Transverse colon (tissue), 4 donors: ENCODE measurements around the gene HMGCL. TPM values are rescaled to one million over a fixed set of nuclear protein-coding genes. Genes with fewer than 3 reads are reported as not detected.

Experiments used
- DNase-seq: peaks from one replicate; pipeline ENCODE4 v3.0.0-alpha.2; 2019
- H3K27ac ChIP-seq, 4 donors: fragments of 200-600 bp; sonication (generic); 2 replicates each; pipeline ENCODE4 v1.5.1; 2016 to 2018; ENCODE audit warnings: inconsistent platforms in 4 of 4
- H3K27me3 ChIP-seq: fragments of 200-600 bp; sonication (generic); 2 replicates; pipeline ENCODE4 v1.5.1; 2017; ENCODE audit warnings: inconsistent platforms
- H3K36me3 ChIP-seq, 4 donors: fragments of 200-600 bp; sonication (generic); 2 replicates each; pipeline ENCODE4 v1.5.1; 2017 to 2019; ENCODE audit warnings: inconsistent platforms in 4 of 4
- H3K4me1 ChIP-seq, 4 donors: fragments of 200-600 bp; sonication (generic); 2 replicates each; pipeline ENCODE4 v1.5.1; 2017 to 2020; ENCODE audit warnings: inconsistent platforms in 4 of 4
- H3K4me3 ChIP-seq, 4 donors: fragments of 200-600 bp; sonication (generic); 1 replicate in 1 of 4; 2 replicates in 3 of 4; pipeline versions ENCODE4 v1.5.1 to v1.6.1; 2017 to 2019; ENCODE audit warnings: inconsistent platforms in 4 of 4
- H3K9me3 ChIP-seq, 2 donors: fragments of 200-600 bp; sonication (generic); 2 replicates each; pipeline ENCODE4 v1.5.1; 2017 to 2019; ENCODE audit warnings: inconsistent platforms in 2 of 2
- EP300 ChIP-seq: sonication (generic); formaldehyde crosslinking; IDR thresholded peaks from one replicate; pipeline ENCODE4 v1.6.1; 2017; ENCODE audit warnings: antibody characterized with exemption, low read depth
- POLR2A ChIP-seq: fragments of 450-650 bp; IDR thresholded peaks from one replicate; pipeline ENCODE4 v1.6.1; 2016; ENCODE audit warnings: antibody characterized with exemption, mild to moderate bottlenecking, moderate library complexity
- POLR2AphosphoS5 ChIP-seq, 3 donors: sonication (generic); formaldehyde crosslinking; IDR thresholded peaks; one replicate each; pipeline ENCODE4 v1.6.1; 2016; ENCODE audit warnings: antibody characterized with exemption in 3 of 3
- WGBS, 2 donors: methylation state at CpG; one replicate each; pipeline ENCODE4 v1.1.5; 2018; ENCODE audit warnings: low coverage in 1 of 2; 5-methylcytosine and 5-hydroxymethylcytosine counted together
- in situ Hi-C, 4 donors: fragments of 200-750 bp; cut with MboI; loops; one replicate each; pipeline versions ENCODE4 v1.15.0 to v1.15.1; 2017; ENCODE audit warnings: low sequenced_read_pairs in 3 of 4, low pct_ligation_motif_present in 1 of 4, low pct_unique_long_range_greater_than_20kb in 1 of 4
- intact Hi-C: fragments of 100-400 bp; cut with DNase I; formaldehyde crosslinking; loops from one replicate; pipeline ENCODE4 v1.15.1; 2023; ENCODE audit warnings: low total_unique reads
- total RNA-seq, 4 donors: library from RNA; depleted of rRNA; stranded (reverse); fragments of >200 nt; gene quantifications; one replicate each; pipeline ENCODE4 v1.1.0, GENCODE V29; 2016
- TF ChIP-seq, protein P1 (sequence below), 5 experiments: fragments of 200-600 bp in 3 of 5; fragments of 450-650 bp in 2 of 5; sonication (generic) in 3 of 5; IDR thresholded peaks; 1 replicate in 2 of 5; 2 replicates in 3 of 5; pipeline ENCODE4 v1.5.1; 2016 to 2017; ENCODE audit warnings: antibody characterized with exemption in 5 of 5, inconsistent platforms in 3 of 5, mild to moderate bottlenecking in 2 of 5, moderate library complexity in 1 of 5

Gene HMGCL
- total RNA-seq, 4 donors from 2014 or later, result 59.8 to 83.4 (median 60.7) TPM

- peak overlapping the region; percentile 91 to 96 (median 94) for H3K27ac ChIP-seq
- intact Hi-C loops (loop anchor here (10.0 kb wide), 1 partner anchor 63 kb away; the partner anchor contains the start of gene FUCA1), in situ Hi-C loops (loop anchor here in 2 of 4 donors (10.0 to 25.0 kb wide), 2 partner anchors 63 to 111 kb away; partner anchors contain the start of genes CNR2 (in 1 of the 2) and FUCA1 (in 1 of the 2))
- 20 to 24% methylated on average over 13 to 19 of the region's 19 CpGs for WGBS, 2 donors
- no peaks in the 10 kb centered on the region for H3K27me3 ChIP-seq
- no peak for TF ChIP-seq POLR2A
- TF ChIP-seq EP300, result no peak
- H3K4me3 ChIP-seq, result peak overlapping the region; percentile 64 to 87 (median 85)
- no peaks in the 10 kb centered on the region for H3K9me3 ChIP-seq
- no peaks in the 10 kb centered on the region for H3K36me3 ChIP-seq
- peak; percentile 27 for DNase-seq
- H3K4me1 ChIP-seq, result peaks cover 14 to 36% (median 27%) of the 10 kb centered on the region in 4 donors
Measured at GRCh38 chr1:23801338-23801748, 23.9 kb downstream of the HMGCL start.

GRCh38 chr1:23800400-23801337 is 24.6 kb downstream of the HMGCL start, which contains the start of gene GALE:
Gene GALE (minus strand): TSS chr1:23800754. CDS start chr1:23799007, 1,747 bp downstream.
- H3K27ac ChIP-seq, result peak within 1 kb of the TSS; percentile 91 to 96 (median 94)
- peak within 1 kb of the TSS; percentile 64 to 87 (median 85) for H3K4me3 ChIP-seq
- no peaks in the 10 kb centered on the region for H3K9me3 ChIP-seq
- H3K36me3 ChIP-seq, result no peaks in the 10 kb centered on the region
- H3K27me3 ChIP-seq, result no peaks in the 10 kb centered on the region
- intact Hi-C loops, result loop anchor here (10.0 kb wide), 1 partner anchor 64 kb away; the partner anchor contains the start of gene FUCA1
- 0% methylated on average over 25 of the region's 82 CpGs; no CpG with 5 or more reads in 1 of the 2 donors for WGBS, 2 donors
- DNase-seq, result peak; percentile 98
- TF ChIP-seq, protein P1, sequence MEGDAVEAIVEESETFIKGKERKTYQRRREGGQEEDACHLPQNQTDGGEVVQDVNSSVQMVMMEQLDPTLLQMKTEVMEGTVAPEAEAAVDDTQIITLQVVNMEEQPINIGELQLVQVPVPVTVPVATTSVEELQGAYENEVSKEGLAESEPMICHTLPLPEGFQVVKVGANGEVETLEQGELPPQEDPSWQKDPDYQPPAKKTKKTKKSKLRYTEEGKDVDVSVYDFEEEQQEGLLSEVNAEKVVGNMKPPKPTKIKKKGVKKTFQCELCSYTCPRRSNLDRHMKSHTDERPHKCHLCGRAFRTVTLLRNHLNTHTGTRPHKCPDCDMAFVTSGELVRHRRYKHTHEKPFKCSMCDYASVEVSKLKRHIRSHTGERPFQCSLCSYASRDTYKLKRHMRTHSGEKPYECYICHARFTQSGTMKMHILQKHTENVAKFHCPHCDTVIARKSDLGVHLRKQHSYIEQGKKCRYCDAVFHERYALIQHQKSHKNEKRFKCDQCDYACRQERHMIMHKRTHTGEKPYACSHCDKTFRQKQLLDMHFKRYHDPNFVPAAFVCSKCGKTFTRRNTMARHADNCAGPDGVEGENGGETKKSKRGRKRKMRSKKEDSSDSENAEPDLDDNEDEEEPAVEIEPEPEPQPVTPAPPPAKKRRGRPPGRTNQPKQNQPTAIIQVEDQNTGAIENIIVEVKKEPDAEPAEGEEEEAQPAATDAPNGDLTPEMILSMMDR (IDR thresholded peaks at IDR 0.05), result no peak
- TF ChIP-seq POLR2A (peak; percentile 88), EP300 (no peak), POLR2AphosphoS5 (IDR thresholded peaks at IDR 0.05) (peak; percentile 86 to 93 (median 92))
- in situ Hi-C loops, result loop anchor here in 2 of 4 donors (10.0 to 25.0 kb wide), 2 partner anchors 64 to 112 kb away; partner anchors contain the start of genes CNR2 (in 1 of the 2) and FUCA1 (in 1 of the 2)
- peaks cover 14 to 40% (median 28%) of the 10 kb centered on the region in 4 donors for H3K4me1 ChIP-seq

DNA sequence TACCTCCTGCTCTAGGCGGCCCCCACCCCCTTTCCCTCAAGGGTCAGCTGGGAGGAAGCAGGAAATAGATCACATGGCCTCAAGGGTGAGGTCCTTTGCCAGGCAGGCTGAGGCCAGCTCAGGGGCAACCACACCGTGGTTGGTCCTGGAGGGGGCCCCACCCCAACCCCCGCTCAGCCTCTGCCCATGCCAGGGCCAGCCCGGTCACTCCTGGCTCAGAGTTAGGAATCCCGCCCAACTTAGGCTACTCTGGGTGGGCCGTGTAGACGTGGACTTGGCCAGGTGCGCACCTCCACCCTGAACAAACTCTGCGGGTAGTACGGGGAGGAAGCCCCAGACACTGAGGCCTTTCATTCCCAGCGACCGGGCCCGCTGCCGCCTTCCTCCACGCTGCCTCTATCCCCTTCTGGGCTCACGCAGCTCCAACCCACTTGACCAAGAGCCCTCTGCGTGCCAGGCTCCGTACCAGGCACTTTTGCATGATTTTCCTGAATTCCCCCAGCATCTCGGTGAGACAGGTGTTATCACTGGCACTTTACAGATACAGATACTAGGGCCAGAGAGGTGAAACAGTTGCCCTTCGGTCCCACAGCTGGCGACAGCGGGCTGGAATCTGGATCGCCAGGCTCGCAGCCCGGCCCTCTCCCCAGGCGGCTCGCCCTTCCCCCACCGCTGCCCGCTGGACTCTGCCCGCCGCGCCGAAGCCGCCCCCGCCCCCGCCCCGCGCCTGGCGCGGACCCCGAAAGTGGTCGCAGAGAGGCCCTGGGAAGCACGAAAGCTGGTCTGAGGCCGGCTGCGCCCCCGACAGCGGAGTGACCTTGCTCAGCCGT is 25.4 kb downstream of the HMGCL start:
- Histone ChIP-seq H3K4me1 (peaks cover 14 to 40% (median 28%) of the 10 kb centered on the region in 4 donors), H3K9me3 (no peaks in the 10 kb centered on the region), H3K4me3 (peak overlapping the region; percentile 40 to 87 (median 85)), H3K36me3 (no peaks in the 10 kb centered on the region), H3K27me3 (no peaks in the 10 kb centered on the region), H3K27ac (peak overlapping the region; percentile 91 to 96 (median 94))
- in situ Hi-C loops (loop anchor here in 2 of 4 donors (10.0 to 25.0 kb wide), 2 partner anchors 65 to 113 kb away; partner anchors contain the start of genes CNR2 (in 1 of the 2) and FUCA1 (in 1 of the 2)), intact Hi-C loops (loop anchor here (10.0 kb wide), 1 partner anchor 65 kb away; the partner anchor contains the start of gene FUCA1)
- 2% methylated on average over 22 of the region's 48 CpGs; no CpG with 5 or more reads in 1 of the 2 donors for WGBS, 2 donors
- TF ChIP-seq POLR2AphosphoS5 (IDR thresholded peaks at IDR 0.05) (peak; percentile 80 to 96 (median 92)), POLR2A (peak; percentile 91), EP300 (no peak)
- TF ChIP-seq, protein P1 (IDR thresholded peaks at IDR 0.05), result no peak
- DNase-seq, result peak; percentile 88

- in situ Hi-C loops, result no loop called here
- Histone ChIP-seq H3K4me1 (peaks cover 14 to 40% (median 29%) of the 10 kb centered on the region in 4 donors), H3K36me3 (no peaks in the 10 kb centered on the region)
Measured at GRCh38 chr1:23799255-23799569, 26.0 kb downstream of the HMGCL start.

More at GRCh38 chr1:23799255-23799569, 26.0 kb downstream of the HMGCL start:
- no peak for TF ChIP-seq POLR2A
- TF ChIP-seq POLR2AphosphoS5 (IDR thresholded peaks at IDR 0.05), result no peak
- TF ChIP-seq EP300, result no peak
- TF ChIP-seq, protein P1 (IDR thresholded peaks at IDR 0.05), result no peak
- WGBS, 2 donors, result 53% methylated on average over 7 of the region's 7 CpGs; no CpG with 5 or more reads in 1 of the 2 donors
- intact Hi-C loops, result no loop called here
- peak overlapping the region in 2 of 4 donors; percentile 84 to 86 for H3K4me3 ChIP-seq
- no peaks in the 10 kb centered on the region for H3K27me3 ChIP-seq
- DNase-seq, result no peak
- H3K9me3 ChIP-seq, result no peaks in the 10 kb centered on the region
- peak overlapping the region; percentile 91 to 96 (median 94) for H3K27ac ChIP-seq
